ENCODE data around the gene AP1S2.
"Not testable (repeated sequence)": the region's sequence is repeated elsewhere in the genome, so short reads cannot be mapped to it uniquely, and the experiment has no call there.

AP1S2 gene

GRCh38 chrX:15841853-15842516 lies 12.6 kb downstream of the AP1S2 start:
- H3K27ac Mint-ChIP-seq: no peak overlapping the region
- no peaks in the 10 kb centered on the region for H3K4me1 Mint-ChIP-seq (ENCODE audit: low read depth)
- no peak overlapping the region for H3K4me3 Mint-ChIP-seq
- H3K9me3 Mint-ChIP-seq: no peaks in the 10 kb centered on the region
- DNase-seq (ENCODE audit: low spot score): no peak
- H3K27me3 Mint-ChIP-seq (ENCODE audit: low read depth): no peaks in the 10 kb centered on the region
- H3K36me3 Mint-ChIP-seq (ENCODE audit: low read depth): peaks cover 16% of the 10 kb centered on the region

GRCh38 chrX:15838017-15838416 lies 16.6 kb downstream of the AP1S2 start:
- Mint-ChIP-seq H3K27me3 (ENCODE audit: low read depth) (no peaks in the 10 kb centered on the region), H3K9me3 (no peaks in the 10 kb centered on the region), H3K36me3 (ENCODE audit: low read depth) (peaks cover 9% of the 10 kb centered on the region), H3K4me3 (no peak overlapping the region), H3K4me1 (ENCODE audit: low read depth) (no peaks in the 10 kb centered on the region), H3K27ac (no peak overlapping the region)
- DNase-seq (ENCODE audit: low spot score): no peak

GRCh38 chrX:15834827-15835595 lies 19.6 kb downstream of the AP1S2 start:
- Mint-ChIP-seq H3K9me3 (no peaks in the 10 kb centered on the region), H3K4me1 (ENCODE audit: low read depth) (no peaks in the 10 kb centered on the region), H3K27me3 (ENCODE audit: low read depth) (no peaks in the 10 kb centered on the region), H3K36me3 (ENCODE audit: low read depth) (peaks cover 5% of the 10 kb centered on the region), H3K27ac (no peak overlapping the region), H3K4me3 (no peak overlapping the region)
- no peak for DNase-seq (ENCODE audit: low spot score)

GRCh38 chrX:15834053-15834452 lies 20.6 kb downstream of the AP1S2 start:
- Mint-ChIP-seq H3K27ac (peak overlapping the region; percentile 9), H3K36me3 (ENCODE audit: low read depth) (peaks cover 5% of the 10 kb centered on the region), H3K27me3 (ENCODE audit: low read depth) (no peaks in the 10 kb centered on the region), H3K9me3 (no peaks in the 10 kb centered on the region), H3K4me3 (no peak overlapping the region), H3K4me1 (ENCODE audit: low read depth) (no peaks in the 10 kb centered on the region)
- no peak for DNase-seq (ENCODE audit: low spot score)

- H3K4me3 Mint-ChIP-seq, H3K27ac Mint-ChIP-seq: not testable (repeated sequence)
Measured at GRCh38 chrX:15831347-15831746, 23.3 kb downstream of the AP1S2 start.

GRCh38 chrX:15829217-15829616 lies 25.4 kb downstream of the AP1S2 start:
- Mint-ChIP-seq H3K9me3 (no peaks in the 10 kb centered on the region), H3K36me3 (ENCODE audit: low read depth) (peaks cover 17% of the 10 kb centered on the region), H3K27ac (no peak overlapping the region), H3K4me3 (no peak overlapping the region), H3K4me1 (ENCODE audit: low read depth) (no peaks in the 10 kb centered on the region), H3K27me3 (ENCODE audit: low read depth) (no peaks in the 10 kb centered on the region)
- no peak for DNase-seq (ENCODE audit: low spot score)

More at GRCh38 chrX:15831347-15831746, 23.3 kb downstream of the AP1S2 start:
- not testable (repeated sequence) for H3K9me3 Mint-ChIP-seq; H3K4me1 Mint-ChIP-seq (ENCODE audit: low read depth); H3K27me3 Mint-ChIP-seq (ENCODE audit: low read depth); DNase-seq (ENCODE audit: low spot score)
- peaks cover 11% of the 10 kb centered on the region for H3K36me3 Mint-ChIP-seq (ENCODE audit: low read depth)

GRCh38 chrX:15825936-15826335 lies 28.7 kb downstream of the AP1S2 start:
- H3K4me3 Mint-ChIP-seq: no peak overlapping the region
- H3K27me3 Mint-ChIP-seq (ENCODE audit: low read depth): no peaks in the 10 kb centered on the region
- peaks cover 3% of the 10 kb centered on the region for H3K4me1 Mint-ChIP-seq (ENCODE audit: low read depth)
- no peak overlapping the region for H3K27ac Mint-ChIP-seq
- peaks cover 27% of the 10 kb centered on the region for H3K36me3 Mint-ChIP-seq (ENCODE audit: low read depth)
- DNase-seq (ENCODE audit: low spot score): no peak
- no peaks in the 10 kb centered on the region for H3K9me3 Mint-ChIP-seq

- peaks cover 12% of the 10 kb centered on the region for H3K4me1 Mint-ChIP-seq (ENCODE audit: low read depth)
- H3K36me3 Mint-ChIP-seq (ENCODE audit: low read depth): peaks cover 35% of the 10 kb centered on the region
- H3K4me3 Mint-ChIP-seq: no peak overlapping the region
- no peaks in the 10 kb centered on the region for H3K27me3 Mint-ChIP-seq (ENCODE audit: low read depth)
- H3K9me3 Mint-ChIP-seq: no peaks in the 10 kb centered on the region
- H3K27ac Mint-ChIP-seq: no peak overlapping the region
- no peak for DNase-seq (ENCODE audit: low spot score)
Measured at GRCh38 chrX:15822922-15823321, 31.7 kb downstream of the AP1S2 start.

- Mint-ChIP-seq H3K27me3 (ENCODE audit: low read depth) (no peaks in the 10 kb centered on the region), H3K27ac (no peak overlapping the region), H3K4me1 (ENCODE audit: low read depth) (peaks cover 28% of the 10 kb centered on the region), H3K4me3 (no peak overlapping the region), H3K36me3 (ENCODE audit: low read depth) (peaks cover 43% of the 10 kb centered on the region), H3K9me3 (no peaks in the 10 kb centered on the region)
- DNase-seq (ENCODE audit: low spot score): peak; percentile 14
Measured at GRCh38 chrX:15820106-15821073, 34.2 kb downstream of the AP1S2 start.

GRCh38 chrX:15816886-15817285 lies 37.7 kb downstream of the AP1S2 start:
- Mint-ChIP-seq H3K27ac (peak overlapping the region; percentile 81), H3K36me3 (ENCODE audit: low read depth) (peaks cover 48% of the 10 kb centered on the region), H3K27me3 (ENCODE audit: low read depth) (no peaks in the 10 kb centered on the region), H3K9me3 (no peaks in the 10 kb centered on the region), H3K4me1 (ENCODE audit: low read depth) (peaks cover 41% of the 10 kb centered on the region), H3K4me3 (peak overlapping the region; percentile 74)
- peak; percentile 55 for DNase-seq (ENCODE audit: low spot score)

- peak overlapping the region; percentile 72 for H3K27ac Mint-ChIP-seq
- H3K4me1 Mint-ChIP-seq (ENCODE audit: low read depth): peaks cover 40% of the 10 kb centered on the region
- H3K27me3 Mint-ChIP-seq (ENCODE audit: low read depth): no peaks in the 10 kb centered on the region
- no peaks in the 10 kb centered on the region for H3K9me3 Mint-ChIP-seq
- no peak for DNase-seq (ENCODE audit: low spot score)
- peak overlapping the region; percentile 74 for H3K4me3 Mint-ChIP-seq
- H3K36me3 Mint-ChIP-seq (ENCODE audit: low read depth): peaks cover 49% of the 10 kb centered on the region
Measured at GRCh38 chrX:15816438-15816809, 38.2 kb downstream of the AP1S2 start.

GRCh38 chrX:15815779-15816437 lies 38.7 kb downstream of the AP1S2 start:
- H3K27me3 Mint-ChIP-seq (ENCODE audit: low read depth): no peaks in the 10 kb centered on the region
- peak; percentile 24 for DNase-seq (ENCODE audit: low spot score)
- H3K36me3 Mint-ChIP-seq (ENCODE audit: low read depth): peaks cover 45% of the 10 kb centered on the region
- H3K4me1 Mint-ChIP-seq (ENCODE audit: low read depth): peaks cover 38% of the 10 kb centered on the region
- H3K9me3 Mint-ChIP-seq: no peaks in the 10 kb centered on the region
- H3K27ac Mint-ChIP-seq: peak overlapping the region; percentile 72
- peak overlapping the region; percentile 36 for H3K4me3 Mint-ChIP-seq

GRCh38 chrX:15814771-15815365 lies 39.7 kb downstream of the AP1S2 start:
- Mint-ChIP-seq H3K36me3 (ENCODE audit: low read depth) (peaks cover 43% of the 10 kb centered on the region), H3K27ac (peak overlapping the region; percentile 49), H3K4me3 (no peak overlapping the region), H3K9me3 (no peaks in the 10 kb centered on the region), H3K27me3 (ENCODE audit: low read depth) (no peaks in the 10 kb centered on the region), H3K4me1 (ENCODE audit: low read depth) (peaks cover 32% of the 10 kb centered on the region)
- no peak for DNase-seq (ENCODE audit: low spot score)
